Measurements from ENCODE around the gene SIPA1L3. TPM values are rescaled to one million over a fixed set of nuclear protein-coding genes. Genes with fewer than 3 reads are reported as not detected.

The SIPA1L3 gene
- total RNA-seq, 1 donor from 2014 or later, result 66.7 TPM

- TF ChIP-seq, protein P1, sequence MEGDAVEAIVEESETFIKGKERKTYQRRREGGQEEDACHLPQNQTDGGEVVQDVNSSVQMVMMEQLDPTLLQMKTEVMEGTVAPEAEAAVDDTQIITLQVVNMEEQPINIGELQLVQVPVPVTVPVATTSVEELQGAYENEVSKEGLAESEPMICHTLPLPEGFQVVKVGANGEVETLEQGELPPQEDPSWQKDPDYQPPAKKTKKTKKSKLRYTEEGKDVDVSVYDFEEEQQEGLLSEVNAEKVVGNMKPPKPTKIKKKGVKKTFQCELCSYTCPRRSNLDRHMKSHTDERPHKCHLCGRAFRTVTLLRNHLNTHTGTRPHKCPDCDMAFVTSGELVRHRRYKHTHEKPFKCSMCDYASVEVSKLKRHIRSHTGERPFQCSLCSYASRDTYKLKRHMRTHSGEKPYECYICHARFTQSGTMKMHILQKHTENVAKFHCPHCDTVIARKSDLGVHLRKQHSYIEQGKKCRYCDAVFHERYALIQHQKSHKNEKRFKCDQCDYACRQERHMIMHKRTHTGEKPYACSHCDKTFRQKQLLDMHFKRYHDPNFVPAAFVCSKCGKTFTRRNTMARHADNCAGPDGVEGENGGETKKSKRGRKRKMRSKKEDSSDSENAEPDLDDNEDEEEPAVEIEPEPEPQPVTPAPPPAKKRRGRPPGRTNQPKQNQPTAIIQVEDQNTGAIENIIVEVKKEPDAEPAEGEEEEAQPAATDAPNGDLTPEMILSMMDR (conservative IDR thresholded peaks at IDR 0.05; ENCODE audit: low read depth, low read length), result no peak
- DNase-seq (ENCODE audit: low read depth), result no peak
- no peak overlapping the region for H3K4me3 ChIP-seq (ENCODE audit: low read depth, low read length)
Observed at GRCh38 chr19:38072776-38073750, 166.1 kb downstream of the SIPA1L3 start.

DNA sequence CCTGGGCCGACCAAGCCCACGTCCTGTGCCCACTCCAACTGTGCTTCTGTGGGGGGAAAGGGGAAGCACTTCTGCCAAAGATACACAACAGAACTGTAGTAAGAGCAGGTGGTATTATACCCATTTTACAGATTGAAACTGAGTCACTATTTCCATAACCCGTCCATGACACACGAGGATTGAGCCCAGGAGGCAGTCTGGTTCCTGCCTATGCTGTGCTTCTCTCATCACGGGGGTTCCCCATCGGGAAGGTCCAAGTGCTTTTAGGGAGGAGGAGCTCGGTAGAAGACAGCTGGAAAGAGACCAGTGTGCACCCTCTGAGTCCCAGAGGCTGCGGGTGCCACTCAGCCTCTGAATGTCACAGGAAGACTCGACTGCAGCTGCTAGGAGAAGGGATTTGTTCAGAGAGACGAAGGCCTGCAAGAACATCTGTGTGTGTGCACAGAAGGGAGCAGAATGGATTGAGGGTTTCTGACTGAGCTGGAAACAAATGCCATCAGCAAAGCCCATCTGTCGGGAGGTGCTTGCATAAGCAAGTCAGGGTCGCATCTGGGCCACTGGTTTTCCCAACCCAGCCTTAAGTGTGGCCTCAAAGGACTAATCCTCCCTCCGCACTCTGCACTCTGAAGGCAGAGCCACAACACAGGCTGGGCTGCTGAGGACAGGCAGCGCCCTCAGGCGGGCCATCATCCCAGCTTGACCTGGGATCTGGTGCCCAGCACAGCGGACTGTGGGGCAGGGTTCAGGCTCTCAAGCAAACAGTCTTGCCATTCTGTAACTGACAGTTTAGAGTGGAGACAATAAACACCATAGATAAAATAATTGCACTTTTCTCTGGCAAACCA is 167.1 kb downstream of the SIPA1L3 start:
- TF ChIP-seq, protein P1 (conservative IDR thresholded peaks at IDR 0.05; ENCODE audit: low read depth, low read length), result no peak

GRCh38 chr19:38076337-38076736 is 169.3 kb downstream of the SIPA1L3 start:
- TF ChIP-seq, protein P1 (conservative IDR thresholded peaks at IDR 0.05; ENCODE audit: low read depth, low read length), result no peak
- no peak for DNase-seq (ENCODE audit: low read depth)
- no peak overlapping the region for H3K4me3 ChIP-seq (ENCODE audit: low read depth, low read length)

More for the DNA sequence above, 167.1 kb downstream of the SIPA1L3 start:
- DNase-seq (ENCODE audit: low read depth), result no peak
- no peak overlapping the region for H3K4me3 ChIP-seq (ENCODE audit: low read depth, low read length)

DNA sequence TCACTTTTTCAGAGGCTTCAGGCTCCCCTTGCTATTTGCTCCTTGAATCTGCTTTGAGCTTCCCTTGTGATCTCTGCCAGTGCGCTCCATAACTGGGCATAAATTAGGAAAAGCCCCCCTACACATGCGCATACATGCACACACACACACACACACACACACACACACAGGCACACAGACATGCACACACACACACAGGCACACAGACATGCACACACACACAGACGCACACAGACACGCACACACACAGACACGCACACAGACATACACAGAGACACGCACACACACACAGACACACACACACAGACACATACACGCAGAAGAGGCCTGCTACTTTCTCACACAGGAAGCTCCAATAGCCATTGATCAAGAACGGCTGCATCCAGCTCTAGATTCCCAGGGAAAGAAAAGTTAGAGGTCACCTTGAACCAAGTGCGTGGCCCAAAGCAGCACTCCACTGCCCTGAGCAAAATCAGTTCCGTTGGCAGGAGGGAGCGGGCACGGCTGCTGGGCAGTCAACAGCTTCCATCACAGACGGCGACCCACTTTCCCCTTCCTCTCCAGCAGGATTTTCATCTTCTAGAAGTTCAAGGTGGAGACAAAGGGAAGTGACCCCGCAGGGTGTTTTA is 171.4 kb downstream of the SIPA1L3 start:
- TF ChIP-seq, protein P1 (conservative IDR thresholded peaks at IDR 0.05; ENCODE audit: low read depth, low read length), result no peak
- DNase-seq (ENCODE audit: low read depth), result no peak
- no peak overlapping the region for H3K4me3 ChIP-seq (ENCODE audit: low read depth, low read length)

GRCh38 chr19:38079926-38080380 is 172.9 kb downstream of the SIPA1L3 start:
- TF ChIP-seq, protein P1 (conservative IDR thresholded peaks at IDR 0.05; ENCODE audit: low read depth, low read length), result no peak
- peak; percentile 59 for DNase-seq (ENCODE audit: low read depth)
- H3K4me3 ChIP-seq (ENCODE audit: low read depth, low read length), result no peak overlapping the region

GRCh38 chr19:38081547-38082255 is 174.7 kb downstream of the SIPA1L3 start:
- no peak for DNase-seq (ENCODE audit: low read depth)
- TF ChIP-seq, protein P1 (conservative IDR thresholded peaks at IDR 0.05; ENCODE audit: low read depth, low read length), result no peak
- H3K4me3 ChIP-seq (ENCODE audit: low read depth, low read length), result no peak overlapping the region

Measured in epithelial cell of proximal tubule (primary cell).